HEK293 (cell line): Measurements from ENCODE around the gene AMPD3.

Experiments
- CTCF ChIP-seq: fragments of 450-650 bp; formaldehyde crosslinking; IDR thresholded peaks from 2 replicates; pipeline ENCODE4 v1.5.1; 2016; ENCODE audit warnings: missing biosample characterization, missing genetic modification characterization
- KLF17 ChIP-seq: fragments of 450-650 bp; formaldehyde crosslinking; IDR thresholded peaks from 2 replicates; pipeline ENCODE4 v1.5.1; 2016; ENCODE audit warnings: missing biosample characterization, missing genetic modification characterization
- REPIN1 ChIP-seq: fragments of 450-650 bp; formaldehyde crosslinking; IDR thresholded peaks from 2 replicates; pipeline ENCODE4 v1.5.1; 2017; ENCODE audit warnings: missing biosample characterization, missing genetic modification characterization, low read depth
- SP3 ChIP-seq: fragments of 450-650 bp; formaldehyde crosslinking; IDR thresholded peaks from 2 replicates; pipeline ENCODE4 v1.5.1; 2016; ENCODE audit warnings: missing biosample characterization, missing genetic modification characterization
- ZBTB49 ChIP-seq: fragments of 450-650 bp; formaldehyde crosslinking; IDR thresholded peaks from 2 replicates; pipeline ENCODE4 v1.5.1; 2016; ENCODE audit warnings: missing biosample characterization, missing genetic modification characterization, low read depth
- ZNF140 ChIP-seq: fragments of 450-650 bp; formaldehyde crosslinking; IDR thresholded peaks from 2 replicates; pipeline ENCODE4 v1.5.1; 2016; ENCODE audit warnings: missing biosample characterization, missing genetic modification characterization
- ZNF146 ChIP-seq: fragments of 450-650 bp; formaldehyde crosslinking; IDR thresholded peaks from 2 replicates; pipeline ENCODE4 v1.5.1; 2016; ENCODE audit warnings: missing biosample characterization, missing genetic modification characterization
- ZNF239 ChIP-seq: fragments of 450-650 bp; formaldehyde crosslinking; IDR thresholded peaks from 2 replicates; pipeline ENCODE4 v1.5.1; 2016; ENCODE audit warnings: missing biosample characterization, missing genetic modification characterization
- ZNF24 ChIP-seq: fragments of 450-650 bp; formaldehyde crosslinking; IDR thresholded peaks from 2 replicates; pipeline ENCODE4 v1.5.1; 2016; ENCODE audit warnings: missing biosample characterization, missing genetic modification characterization
- ZNF280D ChIP-seq: fragments of 450-650 bp; formaldehyde crosslinking; IDR thresholded peaks from 2 replicates; pipeline ENCODE4 v1.5.1; 2016; ENCODE audit warnings: missing biosample characterization, missing genetic modification characterization
- ZNF302 ChIP-seq: fragments of 450-650 bp; formaldehyde crosslinking; IDR thresholded peaks from 2 replicates; pipeline ENCODE4 v1.5.1; 2016; ENCODE audit warnings: missing biosample characterization, missing genetic modification characterization, low read depth
- ZNF501 ChIP-seq: fragments of 450-650 bp; formaldehyde crosslinking; IDR thresholded peaks from 2 replicates; pipeline ENCODE4 v1.5.1; 2016; ENCODE audit warnings: missing biosample characterization, missing genetic modification characterization
- ZNF561 ChIP-seq: fragments of 450-650 bp; IDR thresholded peaks from 2 replicates; pipeline ENCODE4 v1.5.1; 2018; ENCODE audit warnings: missing biosample characterization, missing genetic modification characterization, borderline replicate concordance
- TF ChIP-seq, protein P1 (sequence below): fragments of 450-650 bp; formaldehyde crosslinking; IDR thresholded peaks from 2 replicates; pipeline ENCODE4 v1.5.1; 2016; ENCODE audit warnings: missing biosample characterization, missing genetic modification characterization

DNA sequence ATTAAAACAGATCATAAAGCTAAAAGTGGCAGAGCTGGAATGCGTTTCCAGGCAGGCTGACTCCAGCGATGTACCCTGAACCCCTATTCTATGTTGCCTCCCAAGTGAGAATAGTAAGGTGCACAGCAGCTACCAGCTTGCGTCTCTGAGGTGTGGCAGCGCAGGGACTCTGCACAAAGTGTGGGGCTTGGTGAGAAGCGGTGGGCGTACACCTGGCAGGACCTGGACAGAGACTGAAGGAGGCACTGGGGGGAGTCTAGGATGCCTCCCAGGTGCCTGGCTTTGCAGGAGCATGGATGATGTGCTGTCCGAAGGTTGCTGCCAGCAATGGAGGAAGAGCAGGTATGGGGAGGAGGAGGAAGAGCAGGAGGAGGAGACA is 42.9 kb downstream of the AMPD3 start:
- no peak for TF ChIP-seq ZBTB49 (tag by site-specific recombination)
- TF ChIP-seq KLF17 (tag by site-specific recombination), result no peak
- no peak for TF ChIP-seq CTCF
- TF ChIP-seq ZNF302 (tag by site-specific recombination), result no peak
- TF ChIP-seq ZNF501 (tag by site-specific recombination), result no peak
- no peak for TF ChIP-seq ZNF146 (tag by site-specific recombination)
- TF ChIP-seq SP3 (tag by site-specific recombination), result no peak
- no peak for TF ChIP-seq REPIN1 (tag by site-specific recombination)
- TF ChIP-seq ZNF140 (tag by site-specific recombination), result no peak
- no peak for TF ChIP-seq ZNF561 (tag by site-specific recombination)
- TF ChIP-seq ZNF239 (tag by site-specific recombination), result no peak
- TF ChIP-seq, protein P1, sequence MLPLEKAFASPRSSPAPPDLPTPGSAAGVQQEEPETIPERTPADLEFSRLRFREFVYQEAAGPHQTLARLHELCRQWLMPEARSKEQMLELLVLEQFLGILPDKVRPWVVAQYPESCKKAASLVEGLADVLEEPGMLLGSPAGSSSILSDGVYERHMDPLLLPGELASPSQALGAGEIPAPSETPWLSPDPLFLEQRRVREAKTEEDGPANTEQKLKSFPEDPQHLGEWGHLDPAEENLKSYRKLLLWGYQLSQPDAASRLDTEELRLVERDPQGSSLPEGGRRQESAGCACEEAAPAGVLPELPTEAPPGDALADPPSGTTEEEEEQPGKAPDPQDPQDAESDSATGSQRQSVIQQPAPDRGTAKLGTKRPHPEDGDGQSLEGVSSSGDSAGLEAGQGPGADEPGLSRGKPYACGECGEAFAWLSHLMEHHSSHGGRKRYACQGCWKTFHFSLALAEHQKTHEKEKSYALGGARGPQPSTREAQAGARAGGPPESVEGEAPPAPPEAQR (tag by site-specific recombination), result no peak
- TF ChIP-seq ZNF24 (tag by site-specific recombination), result no peak
- TF ChIP-seq ZNF280D (tag by site-specific recombination), result no peak
